ENCODE measurements around the gene C20orf141. TPM values are rescaled to one million over a fixed set of nuclear protein-coding genes. Genes with fewer than 3 reads are reported as not detected.
"Not testable (repeated sequence)": the region's sequence is repeated elsewhere in the genome, so short reads cannot be mapped to it uniquely, and the experiment has no call there.

C20orf141 gene, protein sequence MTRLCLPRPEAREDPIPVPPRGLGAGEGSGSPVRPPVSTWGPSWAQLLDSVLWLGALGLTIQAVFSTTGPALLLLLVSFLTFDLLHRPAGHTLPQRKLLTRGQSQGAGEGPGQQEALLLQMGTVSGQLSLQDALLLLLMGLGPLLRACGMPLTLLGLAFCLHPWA
- total RNA-seq, result not detected in 2 replicates

- intact Hi-C loops (cut with micrococcal nuclease), result no loop called here
Measured at GRCh38 chr20:2814587-2815051, at the start of gene C20orf141. TSS of gene C20orf141 (plus strand) at chr20:2814987. CDS start at chr20:2815185, 198 bp downstream.

GRCh38 chr20:2767768-2768631 is 46.8 kb upstream of the C20orf141 start:
- intact Hi-C loops (cut with micrococcal nuclease), result no loop called here

DNA sequence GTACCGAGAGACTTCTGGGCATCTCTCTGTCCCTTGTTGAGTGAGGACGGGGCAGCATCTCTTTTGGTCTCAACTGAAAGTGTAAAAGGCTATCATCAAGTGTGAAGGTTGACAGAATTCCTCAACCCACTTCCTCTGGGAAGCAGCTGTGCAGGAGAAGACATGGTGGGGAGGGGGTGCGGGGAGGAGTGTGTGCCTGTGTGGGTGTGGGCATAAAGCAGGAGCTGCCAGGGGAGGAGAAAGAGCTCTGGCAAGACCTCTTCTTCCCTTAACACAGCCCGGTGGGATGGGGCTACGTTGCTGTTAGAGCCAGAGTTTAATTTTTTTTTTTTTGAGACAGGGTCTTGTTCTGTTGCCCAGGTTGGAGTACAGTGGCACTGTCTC is 46.2 kb upstream of the C20orf141 start:
- intact Hi-C loops (cut with micrococcal nuclease), result no loop called here

GRCh38 chr20:2770091-2770490 is 44.7 kb upstream of the C20orf141 start:
- intact Hi-C loops (cut with micrococcal nuclease), result not testable (repeated sequence)

- intact Hi-C loops (cut with micrococcal nuclease), result no loop called here
Measured at GRCh38 chr20:2771631-2772080, 43.1 kb upstream of the C20orf141 start.

DNA sequence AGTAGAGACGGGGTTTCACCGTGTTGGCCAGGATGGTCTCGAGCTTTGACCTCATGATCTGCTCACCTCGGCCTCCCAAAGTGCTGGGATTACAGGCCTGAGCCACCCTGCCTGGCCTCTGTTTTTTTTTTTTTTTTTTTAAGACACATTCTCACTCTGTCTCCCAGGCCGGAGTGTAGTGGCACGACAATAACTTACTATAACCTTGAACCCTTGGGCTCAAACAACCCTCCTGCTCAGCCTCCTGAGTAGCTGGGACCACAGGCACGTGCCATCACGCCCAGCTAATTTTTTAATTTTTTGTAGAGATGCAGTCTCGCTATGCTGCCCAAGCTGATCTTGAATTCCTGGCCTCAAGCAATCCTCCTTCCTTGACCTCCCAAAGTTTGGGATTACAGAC is 41.0 kb upstream of the C20orf141 start:
- intact Hi-C loops (cut with micrococcal nuclease), result no loop called here

GRCh38 chr20:2775139-2775538 is 39.6 kb upstream of the C20orf141 start:
- intact Hi-C loops (cut with micrococcal nuclease), result no loop called here

DNA sequence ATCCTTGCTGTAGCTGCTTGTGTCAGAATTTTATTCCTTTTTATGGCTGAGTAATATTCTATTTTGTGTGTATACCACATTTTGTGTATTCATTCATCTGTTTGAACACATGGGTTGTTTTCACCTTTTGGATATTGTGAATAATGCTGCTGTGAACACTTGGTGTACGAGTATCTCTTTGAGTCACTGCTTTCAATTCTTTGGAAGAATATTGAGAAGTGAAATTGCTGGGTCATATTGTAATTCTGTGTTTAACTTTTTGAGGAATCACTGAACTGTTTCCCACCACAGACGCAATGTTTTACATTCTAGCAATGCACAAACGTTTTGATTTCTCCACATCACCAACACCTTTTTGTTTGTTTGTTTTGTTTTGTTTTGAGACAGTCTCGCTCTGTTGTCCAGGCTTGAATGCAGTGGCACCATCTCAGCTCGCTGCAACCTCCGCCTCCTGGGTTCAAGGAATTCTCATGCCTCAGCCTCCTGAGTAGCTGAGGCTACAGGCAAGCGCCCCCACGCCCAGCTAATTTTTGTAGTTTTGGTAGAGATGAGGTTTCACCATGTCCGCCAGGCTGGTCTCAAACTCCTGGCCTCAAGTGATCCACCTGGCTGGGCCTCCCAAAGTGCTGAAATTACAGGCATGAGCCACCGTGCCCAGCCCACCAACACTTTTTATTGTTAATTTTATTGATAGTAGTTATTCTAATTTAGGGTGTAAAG is 36.0 kb upstream of the C20orf141 start:
- intact Hi-C loops (cut with micrococcal nuclease), result no loop called here

DNA sequence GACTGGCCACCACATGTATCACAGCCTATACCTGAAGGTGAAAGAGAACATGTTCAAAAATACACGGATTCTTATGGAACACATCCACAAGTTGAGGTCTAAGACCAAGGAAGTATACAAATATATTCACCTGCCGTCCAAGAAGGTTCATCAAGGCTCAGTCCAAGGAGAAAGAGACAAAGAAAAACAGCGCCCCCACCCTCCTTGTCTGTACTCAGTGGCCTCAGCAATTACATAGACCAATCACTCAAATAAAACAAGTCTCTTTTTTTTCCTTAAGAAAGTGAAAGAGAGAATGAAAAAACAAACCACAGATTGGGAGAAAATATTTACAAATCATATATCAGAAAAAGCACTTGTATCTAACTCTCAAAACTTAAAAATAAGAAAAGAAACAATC is 33.8 kb upstream of the C20orf141 start:
- intact Hi-C loops (cut with micrococcal nuclease), result no loop called here

- intact Hi-C loops (cut with micrococcal nuclease), result no loop called here
Measured at GRCh38 chr20:2783908-2784566, 30.8 kb upstream of the C20orf141 start.

DNA sequence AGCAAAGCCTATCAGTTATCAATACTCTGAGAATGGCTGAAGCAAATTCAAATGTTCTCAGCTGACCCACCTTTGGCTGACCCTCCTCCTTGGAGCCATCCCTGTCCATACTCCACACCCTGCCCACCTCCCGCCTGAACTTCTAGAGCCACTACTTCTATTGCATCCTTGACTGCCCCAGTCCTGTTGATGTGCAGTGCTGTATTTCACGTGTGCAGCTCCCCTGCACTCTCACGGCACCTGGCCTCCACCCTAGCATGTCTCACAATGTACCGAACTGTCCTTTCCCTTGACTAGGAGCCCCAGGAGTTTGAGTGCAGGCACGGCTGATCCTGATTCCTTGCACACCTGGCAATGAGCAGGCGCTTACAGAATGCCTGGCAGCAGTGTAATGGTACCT is 21.3 kb upstream of the C20orf141 start:
- intact Hi-C loops (cut with micrococcal nuclease), result no loop called here

DNA sequence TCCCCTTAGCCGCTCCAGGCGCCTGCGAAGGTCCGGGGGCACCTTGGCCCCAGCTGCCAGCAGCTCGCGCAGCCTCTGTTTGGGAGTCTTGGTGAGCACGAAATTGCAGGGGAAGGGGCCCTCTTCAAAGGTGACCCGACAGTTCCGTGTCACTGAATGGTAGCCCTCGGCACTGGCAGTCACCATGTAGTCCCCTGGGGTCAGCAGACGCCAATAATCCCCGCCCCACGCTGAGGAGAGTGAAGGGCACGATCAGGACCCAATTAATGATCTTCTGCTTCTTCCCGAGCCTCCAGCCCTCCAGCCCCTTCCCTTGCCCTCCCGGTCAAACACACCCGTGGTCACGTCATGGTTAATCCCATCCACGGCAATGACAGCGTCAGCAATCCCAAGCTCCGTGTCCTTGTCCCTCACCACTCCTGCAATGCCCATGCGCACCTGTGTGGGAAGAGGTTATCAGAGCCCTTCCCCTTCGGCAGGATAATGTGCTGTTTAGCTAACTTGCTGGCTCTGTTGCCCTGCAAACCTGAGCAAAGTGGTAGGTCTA is 20.5 kb upstream of the C20orf141 start:
- intact Hi-C loops (cut with micrococcal nuclease), result no loop called here

DNA sequence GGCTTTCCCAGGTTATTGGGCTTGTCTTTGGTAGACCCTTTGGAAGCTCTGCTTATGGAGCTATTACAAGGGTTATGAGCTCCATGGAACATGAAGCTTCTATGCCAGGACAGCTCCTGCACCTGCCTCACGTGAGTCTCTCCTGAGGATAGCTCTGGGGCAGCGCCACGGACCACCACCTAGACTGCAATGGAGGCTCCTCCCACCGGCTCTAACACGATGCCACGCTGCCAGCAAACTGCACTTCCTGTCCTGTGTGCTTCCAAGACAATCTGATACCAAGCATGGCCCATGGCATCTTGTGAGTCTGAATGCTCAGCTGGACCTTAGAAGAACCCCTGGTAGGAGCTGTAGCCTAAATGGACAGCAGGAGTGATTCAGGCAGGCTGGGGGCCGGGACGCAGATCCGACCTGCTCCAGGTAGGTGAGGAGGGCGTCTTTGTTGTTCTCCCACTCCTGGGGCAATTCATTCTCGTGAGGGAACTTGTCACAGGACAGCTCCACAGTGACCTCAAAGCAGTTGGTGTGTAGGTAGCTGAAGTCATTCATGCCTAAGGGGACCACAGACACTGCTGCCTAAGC is 19.8 kb upstream of the C20orf141 start:
- intact Hi-C loops (cut with micrococcal nuclease), result no loop called here

GRCh38 chr20:2795451-2795850 is 19.3 kb upstream of the C20orf141 start:
- intact Hi-C loops (cut with micrococcal nuclease), result no loop called here

DNA sequence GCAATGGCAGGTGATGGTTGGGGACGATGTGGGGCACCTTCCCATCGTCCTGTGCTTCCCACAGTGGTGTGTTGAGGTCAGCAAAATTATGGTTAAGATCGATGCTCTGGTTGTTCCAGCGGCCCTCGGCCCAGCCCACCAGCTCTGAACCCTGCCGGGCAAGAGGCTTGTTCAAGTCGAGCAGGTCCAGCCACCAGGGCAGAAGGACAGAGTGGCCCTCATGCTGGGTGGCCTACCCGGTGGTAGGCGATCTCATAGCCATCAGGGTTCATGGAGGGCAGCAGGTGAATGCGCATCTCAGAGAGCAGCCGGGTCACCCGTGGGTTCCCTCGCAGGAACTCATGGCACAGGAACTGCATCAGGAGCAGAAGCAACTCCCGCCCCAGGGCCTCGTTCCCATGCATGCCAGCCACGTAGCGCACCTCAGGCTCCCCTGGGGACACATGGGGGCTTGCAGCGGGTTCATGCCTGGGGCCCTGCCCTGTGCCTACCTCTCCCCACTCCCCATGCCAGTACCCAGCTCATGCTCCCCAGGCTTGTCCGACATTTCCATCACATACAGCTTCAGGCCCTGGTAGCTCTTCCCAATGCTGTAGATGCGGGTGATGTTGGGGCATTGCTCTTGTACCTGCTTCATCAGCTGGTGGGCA is 18.7 kb upstream of the C20orf141 start:
- intact Hi-C loops (cut with micrococcal nuclease), result no loop called here

GRCh38 chr20:2797136-2797983 is 17.4 kb upstream of the C20orf141 start:
- intact Hi-C loops (cut with micrococcal nuclease), result no loop called here

GRCh38 chr20:2798095-2798805 is 16.5 kb upstream of the C20orf141 start:
- intact Hi-C loops (cut with micrococcal nuclease), result no loop called here

DNA sequence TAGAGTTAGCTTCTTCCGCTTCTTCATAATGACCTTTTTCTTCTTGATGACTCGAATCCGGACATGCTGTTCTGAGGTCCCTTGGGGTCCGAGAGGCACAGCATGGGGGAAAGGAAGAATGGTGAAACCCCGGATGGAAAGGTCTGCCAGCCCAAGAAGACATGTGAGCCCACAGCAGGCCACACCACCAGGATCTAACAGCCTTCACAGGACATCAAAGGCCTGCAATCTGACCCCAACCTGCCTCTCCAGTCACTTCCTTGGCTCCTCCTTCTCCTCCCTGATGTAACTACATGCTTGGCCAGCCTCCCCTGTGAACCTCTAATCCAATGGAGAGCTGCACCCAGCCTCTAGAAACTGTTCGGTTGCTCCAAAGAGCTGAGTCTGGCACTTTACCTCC is 16.0 kb upstream of the C20orf141 start:
- intact Hi-C loops (cut with micrococcal nuclease), result no loop called here

DNA sequence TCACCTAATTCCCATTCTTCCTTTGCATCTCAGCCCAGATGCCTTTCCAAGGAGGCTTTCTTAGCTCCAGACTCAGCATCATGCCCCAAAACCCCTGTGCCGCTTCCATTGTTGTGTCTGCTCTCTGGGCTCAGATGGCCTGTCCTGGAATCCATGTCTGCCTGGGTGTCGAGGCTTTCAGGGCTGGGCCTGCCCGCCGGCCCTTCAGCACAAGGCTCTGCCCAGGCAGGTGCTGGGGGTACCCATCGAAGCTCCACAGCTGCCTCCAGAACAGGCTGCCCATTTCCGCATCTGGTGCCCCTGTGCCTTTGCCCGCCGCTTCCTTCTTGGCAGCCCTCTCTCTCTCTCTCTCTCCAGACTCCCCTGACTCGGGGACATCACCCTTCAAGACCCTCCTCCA is 15.5 kb upstream of the C20orf141 start:
- intact Hi-C loops (cut with micrococcal nuclease), result no loop called here
